GM12878 (cell line): ENCODE results near the gene CLRN3.

Source experiments
- BRCA1 ChIP-seq: IDR thresholded peaks from 2 replicates; pipeline ENCODE4 v1.6.1; 2011; ENCODE audit warnings: low read depth, low read length, improper control_type of control experiment
- CEBPB ChIP-seq, 2 experiments: fragments of 150-350 bp in 1 of 2; IDR thresholded peaks; 2 replicates each; pipeline ENCODE4 v1.6.1; 2012 to 2014; ENCODE audit warnings: low read depth in 2 of 2, low read length in 2 of 2, borderline replicate concordance in 1 of 2, inconsistent platforms in 1 of 2
- CTCF ChIP-seq, 3 experiments: IDR thresholded peaks in 2 of 3; conservative IDR thresholded peaks in 1 of 3; 2 replicates each; pipeline ENCODE4 v1.5.1; 2011; ENCODE audit warnings: low read depth in 3 of 3, low read length in 3 of 3, mild to moderate bottlenecking in 3 of 3, control low read depth in 2 of 3, moderate library complexity in 2 of 3, inconsistent platforms in 1 of 3, mixed read lengths in 1 of 3; ENCODE audit not compliant: control insufficient read depth in 2 of 3, insufficient read depth in 1 of 3; ENCODE audit errors: extremely low read depth in 1 of 3
- GATAD2B ChIP-seq: fragments of 450-650 bp; conservative IDR thresholded peaks from 2 replicates; pipeline ENCODE4 v1.6.1; 2017; ENCODE audit warnings: low read depth, mild to moderate bottlenecking, moderate library complexity
- JUND ChIP-seq: IDR thresholded peaks from 2 replicates; pipeline ENCODE4 v1.6.1; 2012; ENCODE audit warnings: low read depth, mild to moderate bottlenecking, low read length, improper control_type of control experiment, moderate library complexity
- MAX ChIP-seq: IDR thresholded peaks from 2 replicates; pipeline ENCODE4 v1.6.1; 2012; ENCODE audit warnings: low read depth, low read length, improper control_type of control experiment
- PAX8 ChIP-seq: fragments of 450-650 bp; IDR thresholded peaks from 2 replicates; pipeline ENCODE4 v1.6.1; 2017; ENCODE audit warnings: mild to moderate bottlenecking, moderate library complexity
- RB1 ChIP-seq: fragments of 450-650 bp; formaldehyde crosslinking; IDR thresholded peaks from 2 replicates; pipeline ENCODE4 v1.6.1; 2017; ENCODE audit warnings: mild to moderate bottlenecking, borderline replicate concordance
- RCOR1 ChIP-seq: conservative IDR thresholded peaks from 2 replicates; pipeline ENCODE4 v1.6.1; 2012; ENCODE audit warnings: low read depth, low read length, improper control_type of control experiment
- SREBF2 ChIP-seq: IDR thresholded peaks from 2 replicates; pipeline ENCODE4 v1.6.1; 2012; ENCODE audit warnings: mild to moderate bottlenecking, low read length
- STAT1 ChIP-seq: fragments of 450-650 bp; conservative IDR thresholded peaks from 2 replicates; pipeline ENCODE4 v1.6.1; 2014; ENCODE audit warnings: antibody characterized with exemption, mild to moderate bottlenecking
- USF2 ChIP-seq: IDR thresholded peaks from 2 replicates; pipeline ENCODE4 v1.6.1; 2011; ENCODE audit warnings: low read depth, low read length, improper control_type of control experiment, borderline replicate concordance
- TF ChIP-seq, protein P1 (sequence below): fragments of 450-650 bp; formaldehyde crosslinking; IDR thresholded peaks from 2 replicates; pipeline ENCODE4 v1.5.0; 2022; ENCODE audit warnings: mild to moderate bottlenecking, missing genetic modification characterization

- TF ChIP-seq MAX (no peak), USF2 (no peak), GATAD2B (no peak), SREBF2 (no peak), BRCA1 (no peak), CTCF (IDR thresholded peaks at IDR 0.05 in 2 of 3, conservative IDR thresholded peaks at IDR 0.05 in 1 of 3; ENCODE audit: control insufficient read depth in 2 of 3, extremely low read depth in 1 of 3, insufficient read depth in 1 of 3, low read depth in 3 of 3, low read length in 3 of 3) (no peak), STAT1 (no peak), RB1 (no peak), CEBPB (IDR thresholded peaks at IDR 0.05; ENCODE audit: borderline replicate concordance in 1 of 2, low read depth in 2 of 2, low read length in 2 of 2) (no peak), RCOR1 (no peak), PAX8 (no peak), JUND (no peak)
- TF ChIP-seq, protein P1, sequence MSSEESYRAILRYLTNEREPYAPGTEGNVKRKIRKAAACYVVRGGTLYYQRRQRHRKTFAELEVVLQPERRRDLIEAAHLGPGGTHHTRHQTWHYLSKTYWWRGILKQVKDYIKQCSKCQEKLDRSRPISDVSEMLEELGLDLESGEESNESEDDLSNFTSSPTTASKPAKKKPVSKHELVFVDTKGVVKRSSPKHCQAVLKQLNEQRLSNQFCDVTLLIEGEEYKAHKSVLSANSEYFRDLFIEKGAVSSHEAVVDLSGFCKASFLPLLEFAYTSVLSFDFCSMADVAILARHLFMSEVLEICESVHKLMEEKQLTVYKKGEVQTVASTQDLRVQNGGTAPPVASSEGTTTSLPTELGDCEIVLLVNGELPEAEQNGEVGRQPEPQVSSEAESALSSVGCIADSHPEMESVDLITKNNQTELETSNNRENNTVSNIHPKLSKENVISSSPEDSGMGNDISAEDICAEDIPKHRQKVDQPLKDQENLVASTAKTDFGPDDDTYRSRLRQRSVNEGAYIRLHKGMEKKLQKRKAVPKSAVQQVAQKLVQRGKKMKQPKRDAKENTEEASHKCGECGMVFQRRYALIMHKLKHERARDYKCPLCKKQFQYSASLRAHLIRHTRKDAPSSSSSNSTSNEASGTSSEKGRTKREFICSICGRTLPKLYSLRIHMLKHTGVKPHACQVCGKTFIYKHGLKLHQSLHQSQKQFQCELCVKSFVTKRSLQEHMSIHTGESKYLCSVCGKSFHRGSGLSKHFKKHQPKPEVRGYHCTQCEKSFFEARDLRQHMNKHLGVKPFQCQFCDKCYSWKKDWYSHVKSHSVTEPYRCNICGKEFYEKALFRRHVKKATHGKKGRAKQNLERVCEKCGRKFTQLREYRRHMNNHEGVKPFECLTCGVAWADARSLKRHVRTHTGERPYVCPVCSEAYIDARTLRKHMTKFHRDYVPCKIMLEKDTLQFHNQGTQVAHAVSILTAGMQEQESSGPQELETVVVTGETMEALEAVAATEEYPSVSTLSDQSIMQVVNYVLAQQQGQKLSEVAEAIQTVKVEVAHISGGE (CRISPR knock-in tag) = no peak
These were observed 1.4 kb upstream of the CLRN3 start for GRCh38 chr10:127894146-127894545.
